GM21576 (cell line): Measurements from ENCODE around the gene NKAIN2.
"Not testable (repeated sequence)": the region's sequence is repeated elsewhere in the genome, so short reads cannot be mapped to it uniquely, and the experiment has no call there.

Source experiments
- ATAC-seq: cut with Tn5 transposase; IDR thresholded peaks from one replicate; pipeline ENCODE4 v1.9.1; 2021; ENCODE audit warnings: mild to moderate bottlenecking, moderate library complexity; ENCODE audit not compliant: unreplicated experiment

The NKAIN2 gene

GRCh38 chr6:124022051-124022450 is 218.4 kb downstream of the NKAIN2 start:
- not testable (repeated sequence) for ATAC-seq

DNA sequence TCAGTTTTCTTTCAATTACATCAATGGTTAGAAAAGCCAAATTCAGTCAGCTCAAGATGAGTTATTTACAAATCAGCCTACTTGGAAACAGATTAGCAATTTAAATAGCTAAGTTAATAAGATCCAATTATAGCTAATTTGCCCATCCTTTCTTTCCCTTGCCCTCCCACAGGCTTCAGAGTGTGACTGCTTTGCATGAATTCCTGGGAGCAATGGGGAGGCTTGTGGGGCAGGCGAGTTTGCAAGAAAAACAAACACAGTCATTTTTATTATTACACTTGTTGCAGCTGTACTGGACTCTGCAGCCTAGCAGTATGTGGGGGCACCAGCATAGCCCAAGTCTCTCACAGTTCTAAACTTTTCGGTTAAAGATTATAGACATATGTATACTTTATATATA is 219.0 kb downstream of the NKAIN2 start:
- no peak for ATAC-seq

- no peak for ATAC-seq
Observed at GRCh38 chr6:124026694-124027093, 223.0 kb downstream of the NKAIN2 start.

DNA sequence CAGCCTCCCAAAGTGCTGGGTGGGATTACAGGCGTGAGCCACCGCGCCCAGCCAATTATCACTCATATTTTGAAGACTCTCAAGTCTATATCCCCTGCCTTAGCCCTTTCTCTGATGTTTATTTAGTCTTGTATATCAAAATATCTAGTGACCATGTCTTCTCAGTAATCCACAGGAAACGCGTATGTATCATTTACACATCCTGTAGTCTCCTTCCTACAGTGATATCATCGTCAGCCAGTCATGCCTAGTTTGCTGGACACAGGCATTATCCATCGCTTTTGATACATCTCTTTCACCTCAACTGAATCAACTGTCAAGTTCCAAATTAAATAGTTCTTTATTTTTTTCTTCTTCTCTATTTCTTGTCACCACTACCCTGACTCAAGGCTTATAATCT is 223.7 kb downstream of the NKAIN2 start:
- no peak for ATAC-seq

DNA sequence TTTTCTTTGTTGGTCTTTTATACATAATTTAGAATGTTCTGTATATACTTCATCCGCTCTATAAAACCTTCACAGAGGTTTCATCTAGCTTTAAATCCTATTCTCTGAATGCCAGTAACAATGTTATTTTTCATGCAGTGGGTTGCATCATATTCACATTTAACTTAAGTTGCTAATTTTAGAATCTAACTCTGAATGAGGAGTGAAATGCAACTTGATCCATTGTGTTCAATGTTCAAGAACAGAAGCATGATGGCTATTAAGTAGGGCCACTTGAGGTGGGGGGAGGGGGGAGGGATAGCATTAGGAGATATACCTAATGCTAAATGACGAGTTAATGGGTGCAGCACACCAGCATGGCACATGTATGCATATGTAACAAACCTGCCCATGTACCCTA is 224.5 kb downstream of the NKAIN2 start:
- ATAC-seq, result no peak

DNA sequence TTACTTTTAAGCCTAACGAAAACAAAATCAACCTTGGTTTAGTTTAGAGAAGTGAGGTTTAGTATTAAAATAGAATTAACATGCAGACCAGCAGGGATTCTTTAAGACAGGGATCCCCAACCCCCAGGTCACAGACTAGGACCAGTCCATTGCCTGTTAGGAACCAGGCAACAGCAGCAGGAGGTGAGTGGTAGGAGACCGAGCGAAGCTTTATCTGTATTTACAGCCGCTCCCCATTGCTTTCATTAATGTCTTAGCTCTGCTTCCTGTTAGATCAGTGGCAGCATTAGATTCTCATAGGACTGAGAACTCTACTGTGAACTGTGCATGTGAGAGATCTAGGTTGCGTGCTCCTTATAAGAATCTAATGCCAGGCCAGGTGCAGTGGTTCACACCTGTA is 225.9 kb downstream of the NKAIN2 start:
- no peak for ATAC-seq

- no peak for ATAC-seq
Observed at GRCh38 chr6:124033501-124033900, 229.8 kb downstream of the NKAIN2 start.

- no peak for ATAC-seq
Observed at GRCh38 chr6:124036384-124036783, 232.7 kb downstream of the NKAIN2 start.

DNA sequence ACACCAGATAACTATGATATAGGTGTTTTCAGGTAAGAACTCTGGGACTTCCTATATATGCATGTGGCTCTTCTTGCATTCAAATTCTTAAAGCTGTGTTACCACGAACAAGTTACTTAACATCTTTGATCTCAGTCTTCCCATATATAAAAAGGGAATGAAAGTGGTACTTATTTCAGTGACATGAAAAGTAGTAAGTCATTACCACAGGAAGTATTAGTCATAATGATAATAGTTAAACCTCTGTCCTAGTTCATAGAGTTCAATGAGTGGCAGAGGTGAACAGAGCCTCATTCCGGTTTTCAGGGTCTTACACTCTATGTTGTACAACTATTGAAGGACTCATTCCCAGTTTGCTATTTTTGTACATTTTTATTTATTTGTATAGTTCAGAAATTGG is 237.0 kb downstream of the NKAIN2 start:
- peak; percentile 59 for ATAC-seq

GRCh38 chr6:124052120-124052519 is 248.5 kb downstream of the NKAIN2 start:
- ATAC-seq, result no peak

- ATAC-seq, result no peak
Observed at GRCh38 chr6:124053315-124053714, 249.7 kb downstream of the NKAIN2 start.

GRCh38 chr6:124054034-124054433 is 250.4 kb downstream of the NKAIN2 start:
- no peak for ATAC-seq

- ATAC-seq, result no peak
Observed at GRCh38 chr6:124055395-124055794, 251.7 kb downstream of the NKAIN2 start.

DNA sequence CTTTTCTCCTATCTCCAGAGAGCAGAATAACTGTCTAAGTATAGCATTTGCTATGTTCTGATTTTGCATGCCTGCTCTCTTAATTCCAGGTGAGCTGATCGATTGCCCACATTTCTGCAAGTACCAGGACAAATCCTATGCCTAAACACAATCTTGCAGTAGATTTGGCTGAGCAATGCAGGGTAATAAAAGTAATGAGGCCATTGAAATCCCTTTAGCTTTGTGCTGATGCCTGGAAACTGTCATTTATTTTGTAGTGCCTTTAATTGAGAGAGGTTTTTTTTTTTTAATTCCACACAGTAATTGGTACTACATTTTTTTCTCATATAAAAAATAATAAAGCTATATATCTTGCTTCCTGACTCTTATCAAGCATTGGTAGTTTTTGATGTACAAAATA is 252.3 kb downstream of the NKAIN2 start:
- ATAC-seq, result no peak

GRCh38 chr6:124056407-124057334 is 253.0 kb downstream of the NKAIN2 start:
- ATAC-seq, result no peak

- no peak for ATAC-seq
Observed at GRCh38 chr6:124057461-124057860, 253.8 kb downstream of the NKAIN2 start.

DNA sequence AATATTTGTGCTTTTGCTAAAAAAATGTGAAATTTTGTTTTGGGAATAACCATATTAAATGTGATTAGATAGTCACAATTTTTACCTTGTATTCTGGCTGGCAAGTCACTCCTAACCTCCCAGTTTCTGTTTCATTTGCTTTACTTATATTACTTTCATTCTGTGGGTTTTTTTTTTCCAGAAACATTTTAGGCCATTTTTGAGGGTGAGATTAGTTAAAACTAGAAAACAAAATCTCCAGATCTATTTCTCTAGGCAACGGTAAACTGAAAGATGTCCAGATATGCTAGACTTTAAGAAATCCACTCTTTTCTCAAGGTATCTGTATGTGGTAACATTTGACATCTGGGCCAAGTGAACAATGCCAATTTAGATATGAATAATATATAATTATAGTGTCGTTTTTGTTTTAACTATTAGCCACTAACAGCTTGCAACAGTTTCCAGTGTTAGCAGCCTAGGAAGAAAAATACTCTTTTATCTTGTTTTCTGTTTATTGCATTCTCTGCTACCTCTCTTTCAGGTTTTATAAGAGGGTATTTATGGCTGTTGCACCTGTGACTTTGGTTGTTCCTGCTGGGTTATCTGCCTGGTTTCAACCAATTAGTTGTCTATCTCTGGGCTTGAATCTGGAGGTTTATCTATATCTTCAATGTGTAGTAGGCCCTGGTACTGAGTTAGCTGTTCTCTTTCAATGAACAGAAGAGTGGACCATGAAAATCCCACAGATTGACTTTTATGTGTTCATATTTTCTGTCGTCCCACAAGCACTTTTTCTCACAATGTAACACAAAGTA is 260.9 kb downstream of the NKAIN2 start:
- no peak for ATAC-seq

GRCh38 chr6:124066269-124066668 is 262.6 kb downstream of the NKAIN2 start:
- no peak for ATAC-seq

GRCh38 chr6:124066946-124067552 is 263.4 kb downstream of the NKAIN2 start:
- no peak for ATAC-seq

GRCh38 chr6:124069230-124069950 is 265.7 kb downstream of the NKAIN2 start:
- ATAC-seq, result no peak

DNA sequence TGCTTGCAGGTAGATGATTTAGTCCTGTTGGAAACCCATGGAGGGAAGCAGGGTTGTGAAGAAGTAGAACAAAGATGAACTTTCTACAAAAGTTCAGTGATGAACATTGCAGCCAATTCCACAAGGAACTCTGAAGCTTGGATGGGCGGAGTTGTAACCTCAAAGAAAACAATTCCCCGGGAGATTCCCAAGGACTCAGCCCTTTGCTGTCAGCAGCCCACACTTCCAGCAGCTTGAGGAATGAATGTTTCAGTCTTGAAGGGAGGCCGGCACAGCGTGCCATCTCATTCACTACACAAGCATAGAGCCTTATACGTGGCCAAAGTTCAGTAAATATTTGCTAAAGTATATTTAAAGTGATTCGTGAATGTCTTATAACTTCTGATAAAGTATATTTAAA is 269.4 kb downstream of the NKAIN2 start:
- ATAC-seq, result no peak
